Endothelial cell of umbilical vein (primary cell): ENCODE results near the gene FNBP1. TPM values are rescaled to one million over a fixed set of nuclear protein-coding genes. Genes with fewer than 3 reads are reported as not detected.

Source experiments
- BruUV-seq: library from RNA; stranded (reverse); fragments of 400-500 nt; replicated peaks from 2 replicates; lab custom pipeline; 2021; lab: Mats Ljungman, UMichigan
- CTCF ChIA-PET: fragments of 300-600, 350-600 bp; sonication (Branson Sonifier 250); formaldehyde crosslinking; loops from one replicate; lab custom pipeline; 2021; ENCODE audit warnings: antibody characterized with exemption, inconsistent platforms; lab: Charles Lee
- POLR2A ChIA-PET: fragments of 300-600, 350-600 bp; sonication (Branson Sonifier 250); formaldehyde crosslinking; loops from one replicate; lab custom pipeline; 2021; ENCODE audit warnings: antibody characterized with exemption, inconsistent platforms; lab: Charles Lee
- DNase-seq: peaks from one replicate; pipeline ENCODE4 v3.0.0-alpha.2; 2011; ENCODE audit warnings: low read depth, low spot score
- FAIRE-seq: peaks from 2 replicates; lab custom pipeline; 2011; peaks lifted over from hg19 to GRCh38; lab: Jason Lieb, UNC
- H2AFZ ChIP-seq: 2 replicates; pipeline ENCODE4 v1.6.0; 2012; ENCODE audit warnings: low read depth, low read length, control low read depth, inconsistent platforms
- H3K27ac ChIP-seq: 2 replicates; pipeline ENCODE4 v1.5.1; 2011; ENCODE audit warnings: low read depth, mild to moderate bottlenecking, control low read depth, low read length, moderate library complexity; ENCODE audit not compliant: insufficient read depth
- H3K27me3 ChIP-seq, 2 experiments: 2 replicates each; pipeline versions ENCODE4 v1.6.0 to v1.6.1; 2011; ENCODE audit warnings: low read length in 2 of 2, mixed read lengths in 1 of 2; ENCODE audit not compliant: control insufficient read depth in 2 of 2, insufficient read depth in 2 of 2
- H3K36me3 ChIP-seq, 2 experiments: 2 replicates in 1 of 2; 3 replicates in 1 of 2; pipeline ENCODE4 v1.5.1; 2011; ENCODE audit warnings: low read length in 2 of 2, mild to moderate bottlenecking in 1 of 2, moderate library complexity in 1 of 2; ENCODE audit not compliant: control insufficient read depth in 2 of 2, insufficient read depth in 2 of 2; ENCODE audit errors: extremely low read depth in 1 of 2
- H3K4me1 ChIP-seq: 3 replicates; pipeline ENCODE4 v1.5.1; 2011; ENCODE audit warnings: mild to moderate bottlenecking, low read length; ENCODE audit not compliant: control insufficient read depth, insufficient read depth; ENCODE audit errors: extremely low read depth
- H3K4me2 ChIP-seq: 2 replicates; pipeline ENCODE4 v1.6.1; 2011; ENCODE audit warnings: low read length, control low read depth, mixed read lengths; ENCODE audit not compliant: insufficient read depth
- H3K4me3 ChIP-seq, 3 experiments: fragments of 200-600 bp in 1 of 3; sonication (generic), shearing (Covaris generic) in 1 of 3; replicated peaks in 1 of 3; 2 replicates each; pipeline ENCODE4 v1.5.1; 2011 to 2016; ENCODE audit warnings: control low read depth in 3 of 3, low read length in 3 of 3, mild to moderate bottlenecking in 2 of 3, inconsistent platforms in 1 of 3, low read depth in 1 of 3, moderate library complexity in 1 of 3; ENCODE audit not compliant: insufficient read depth in 1 of 3
- H3K79me2 ChIP-seq: 2 replicates; pipeline ENCODE4 v1.6.0; 2012; ENCODE audit warnings: low read length, inconsistent platforms; ENCODE audit not compliant: control insufficient read depth, insufficient read depth
- H3K9ac ChIP-seq: replicated peaks from 2 replicates; pipeline ENCODE3; 2011; ENCODE audit warnings: low read length, control low read depth; ENCODE audit not compliant: insufficient read depth; ENCODE audit errors: extremely low read depth
- H3K9me1 ChIP-seq: replicated peaks from 3 replicates; pipeline ENCODE4 v1.6.0; 2011; ENCODE audit warnings: mild to moderate bottlenecking, low read length; ENCODE audit not compliant: control insufficient read depth, insufficient read depth; ENCODE audit errors: extremely low read depth
- H3K9me3 ChIP-seq: replicated peaks from 2 replicates; pipeline ENCODE4 v1.5.1; 2012; ENCODE audit warnings: low read length, inconsistent platforms; ENCODE audit not compliant: control insufficient read depth, insufficient read depth
- H4K20me1 ChIP-seq: replicated peaks from 2 replicates; pipeline ENCODE3; 2011; ENCODE audit warnings: mild to moderate bottlenecking, low read length; ENCODE audit not compliant: control insufficient read depth, insufficient read depth; ENCODE audit errors: extremely low read depth
- CTCF ChIP-seq, 2 donors: IDR thresholded peaks; 1 replicate in 1 of 2; 2 replicates in 1 of 2; pipeline ENCODE4 v1.5.1; 2011; ENCODE audit warnings: low read length in 2 of 2, mild to moderate bottlenecking in 2 of 2, moderate library complexity in 2 of 2, control low read depth in 1 of 2, inconsistent platforms in 1 of 2, low read depth in 1 of 2; ENCODE audit not compliant: insufficient read depth in 1 of 2; ENCODE audit errors: extremely low read depth in 1 of 2
- EZH2 ChIP-seq: IDR thresholded peaks from 2 replicates; pipeline ENCODE4 v1.6.1; 2012; ENCODE audit warnings: borderline replicate concordance, low read depth, mild to moderate bottlenecking, moderate library complexity, low read length, inconsistent platforms; ENCODE audit not compliant: severe bottlenecking
- GATA2 ChIP-seq: IDR thresholded peaks from 2 replicates; pipeline ENCODE4 v1.7.0; 2011; ENCODE audit warnings: low read depth, mild to moderate bottlenecking, moderate library complexity, mixed read lengths, low read length; ENCODE audit not compliant: insufficient read length, insufficient read depth
- JUN ChIP-seq: IDR thresholded peaks from 2 replicates; pipeline ENCODE4 v1.6.1; 2011; ENCODE audit warnings: borderline replicate concordance, low read depth; ENCODE audit not compliant: insufficient read length, insufficient read depth
- MAX ChIP-seq: IDR thresholded peaks from 2 replicates; pipeline ENCODE4 v1.6.1; 2011; ENCODE audit not compliant: insufficient read depth, insufficient read length
- MYC ChIP-seq: IDR thresholded peaks from one replicate; pipeline ENCODE4 v1.6.1; 2011; ENCODE audit warnings: mild to moderate bottlenecking, low read depth, low read length
- POLR2A ChIP-seq: IDR thresholded peaks from 2 replicates; pipeline ENCODE4 v1.6.1; 2012; ENCODE audit warnings: low read depth, mild to moderate bottlenecking, control low read depth, low read length
- POLR2AphosphoS5 ChIP-seq: IDR thresholded peaks from 2 replicates; pipeline ENCODE4 v1.6.1; 2012; ENCODE audit warnings: low read depth, mild to moderate bottlenecking, control low read depth, low read length, moderate library complexity; ENCODE audit not compliant: insufficient read depth
- dilution Hi-C: fragments of 300-500 bp; cut with MboI; formaldehyde crosslinking; loops from one replicate; pipeline ENCODE4 v1.15.0; 2019; ENCODE audit warnings: low sequenced_read_pairs; ENCODE audit not compliant: extremely low pct_ligation_motif_present
- intact Hi-C: fragments of 100-400 bp; cut with micrococcal nuclease; formaldehyde crosslinking; loops from one replicate; pipeline ENCODE4 v1.10.0; 2022
- polyA plus RNA-seq, 4 experiments: library from polyadenylated mRNA; depleted of rRNA in 3 of 4; stranded (reverse) in 3 of 4; unstranded in 1 of 4; fragments of >200 nt; gene quantifications; 2 replicates each; pipeline versions ENCODE4 v1.2.1 to v1.2.3, GENCODE V29; 2011 to 2012; ENCODE audit warnings: missing spikeins in 1 of 4
- total RNA-seq: library from RNA; stranded (reverse); gene quantifications from 2 replicates; pipeline ENCODE4 v1.2.3, GENCODE V29; 2021

The FNBP1 gene
- total and polyA plus RNA-seq, 2 donors (not counting 3 experiments of a cell fraction or from before 2014, with no cell fraction given), result 10.9 to 43.9 TPM

GRCh38 chr9:129972816-129973215, 70.2 kb downstream of the FNBP1 start:
- intact Hi-C loops (no loop called here), dilution Hi-C loops (no loop called here)
- Histone ChIP-seq H3K27ac (no peak overlapping the region), H3K9me3 (no peaks in the 10 kb centered on the region), H3K4me1 (peaks cover 14% of the 10 kb centered on the region), H3K9ac (no peak overlapping the region), H3K4me2 (no peak overlapping the region), H4K20me1 (no peaks in the 10 kb centered on the region), H3K4me3 (no peak overlapping the region), H3K79me2 (no peaks in the 10 kb centered on the region), H3K9me1 (no peaks in the 10 kb centered on the region), H3K27me3 (no peaks in the 10 kb centered on the region), H2AFZ (no peak overlapping the region), H3K36me3 (peaks cover 0 to 7% of the 10 kb centered on the region in 2 experiments)
- no TSS peak for BruUV-seq
- DNase-seq, result no peak
- CTCF ChIA-PET, result interaction anchor here (1.0 to 1.5 kb wide), 6 partner anchors 8 to 72 kb away, joined by 3 to 5 read pairs (median 4); no protein-coding TSS in a partner anchor
- POLR2A ChIA-PET, result interaction anchor here (0.7 kb wide), 1 partner anchor 81 kb away, joined by 3 read pairs; the partner anchor contains the start of gene GPR107
- FAIRE-seq, result no peak
- TF ChIP-seq POLR2A (no peak), GATA2 (no peak), POLR2AphosphoS5 (no peak), JUN (no peak), CTCF (IDR thresholded peaks at IDR 0.05; ENCODE audit: extremely low read depth in 1 of 2, insufficient read depth in 1 of 2, low read depth in 1 of 2, low read length in 2 of 2) (no peak), MAX (no peak), MYC (no peak), EZH2 (no peak)
